Mucosa of rectum (tissue), 2 donors: ENCODE results near the gene MAN1B1.

Source experiments
- H3K27ac ChIP-seq, 2 donors: one replicate each; pipeline ENCODE4 v1.7.0; 2013; ENCODE audit warnings: inconsistent platforms in 2 of 2, low read depth in 2 of 2, low read length in 2 of 2
- H3K27me3 ChIP-seq, 2 donors: one replicate each; pipeline ENCODE4 v1.7.0; 2013; ENCODE audit warnings: low read length in 2 of 2; ENCODE audit not compliant: control insufficient read depth in 2 of 2, insufficient read depth in 2 of 2
- H3K36me3 ChIP-seq, 2 donors: one replicate each; pipeline ENCODE4 v1.7.0; 2013; ENCODE audit warnings: low read length in 2 of 2; ENCODE audit not compliant: control insufficient read depth in 2 of 2, insufficient read depth in 2 of 2
- H3K4me1 ChIP-seq, 2 donors: one replicate each; pipeline ENCODE4 v1.7.0; 2013; ENCODE audit warnings: low read length in 2 of 2, mild to moderate bottlenecking in 1 of 2; ENCODE audit not compliant: control insufficient read depth in 2 of 2, insufficient read depth in 2 of 2
- H3K4me3 ChIP-seq, 2 donors: one replicate each; pipeline ENCODE4 v1.7.0; 2013; ENCODE audit warnings: low read length in 2 of 2
- H3K9ac ChIP-seq, 2 donors: one replicate each; pipeline ENCODE4 v1.7.0; 2013; ENCODE audit warnings: low read length in 2 of 2, low read depth in 1 of 2, mild to moderate bottlenecking in 1 of 2
- H3K9me3 ChIP-seq, 2 donors: one replicate each; pipeline ENCODE4 v1.7.0; 2013; ENCODE audit warnings: low read length in 2 of 2; ENCODE audit not compliant: control insufficient read depth in 2 of 2
- donor health status: healthy.
- donor health status: Normal muscosa, but diverticular disease.

Gene MAN1B1

DNA sequence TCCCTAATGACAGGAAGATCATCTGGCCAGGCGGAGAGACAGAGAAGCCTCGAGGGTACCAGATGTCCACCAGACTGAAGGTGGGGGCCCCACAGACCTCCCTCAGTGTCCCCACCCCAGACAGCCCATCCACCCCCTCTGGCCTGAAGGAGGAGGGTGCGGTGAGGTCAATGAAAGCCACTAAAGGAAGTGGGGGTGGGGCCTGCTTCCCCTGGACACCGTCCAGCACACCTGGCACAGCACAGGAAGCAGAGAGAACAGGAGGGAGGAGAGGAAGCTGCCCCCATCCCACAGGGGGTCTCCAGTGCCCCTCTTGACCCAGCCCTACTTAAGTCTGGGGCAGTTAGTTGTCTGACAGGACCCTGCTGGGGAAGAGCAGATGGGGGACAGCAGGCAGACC, 71.8 kb downstream of the MAN1B1 start:
- no peak overlapping the region for H3K9ac ChIP-seq
- peaks cover 34 to 43% of the 10 kb centered on the region in 2 donors for H3K27me3 ChIP-seq
- no peaks in the 10 kb centered on the region for H3K9me3 ChIP-seq
- no peak overlapping the region for H3K4me3 ChIP-seq
- no peak overlapping the region for H3K27ac ChIP-seq
- no peaks in the 10 kb centered on the region for H3K36me3 ChIP-seq
- peaks cover 6 to 9% of the 10 kb centered on the region in 2 donors for H3K4me1 ChIP-seq
